AG09309 (cell line): ENCODE data around the gene BCL6B.

Experiments used
- DNase-seq: peaks from one replicate; pipeline ENCODE4 v3.0.0-alpha.2; 2010; ENCODE audit warnings: low read depth
- H3K4me3 ChIP-seq: 2 replicates; pipeline ENCODE4 v1.5.1; 2011; ENCODE audit warnings: mild to moderate bottlenecking, low read depth, low read length, moderate library complexity; ENCODE audit not compliant: control insufficient read depth
- CTCF ChIP-seq: IDR thresholded peaks from 2 replicates; pipeline ENCODE4 v1.5.1; 2011; ENCODE audit warnings: mild to moderate bottlenecking, low read depth, low read length, inconsistent platforms; ENCODE audit not compliant: insufficient read depth, control insufficient read depth; ENCODE audit errors: missing control alignments

The BCL6B gene

DNA sequence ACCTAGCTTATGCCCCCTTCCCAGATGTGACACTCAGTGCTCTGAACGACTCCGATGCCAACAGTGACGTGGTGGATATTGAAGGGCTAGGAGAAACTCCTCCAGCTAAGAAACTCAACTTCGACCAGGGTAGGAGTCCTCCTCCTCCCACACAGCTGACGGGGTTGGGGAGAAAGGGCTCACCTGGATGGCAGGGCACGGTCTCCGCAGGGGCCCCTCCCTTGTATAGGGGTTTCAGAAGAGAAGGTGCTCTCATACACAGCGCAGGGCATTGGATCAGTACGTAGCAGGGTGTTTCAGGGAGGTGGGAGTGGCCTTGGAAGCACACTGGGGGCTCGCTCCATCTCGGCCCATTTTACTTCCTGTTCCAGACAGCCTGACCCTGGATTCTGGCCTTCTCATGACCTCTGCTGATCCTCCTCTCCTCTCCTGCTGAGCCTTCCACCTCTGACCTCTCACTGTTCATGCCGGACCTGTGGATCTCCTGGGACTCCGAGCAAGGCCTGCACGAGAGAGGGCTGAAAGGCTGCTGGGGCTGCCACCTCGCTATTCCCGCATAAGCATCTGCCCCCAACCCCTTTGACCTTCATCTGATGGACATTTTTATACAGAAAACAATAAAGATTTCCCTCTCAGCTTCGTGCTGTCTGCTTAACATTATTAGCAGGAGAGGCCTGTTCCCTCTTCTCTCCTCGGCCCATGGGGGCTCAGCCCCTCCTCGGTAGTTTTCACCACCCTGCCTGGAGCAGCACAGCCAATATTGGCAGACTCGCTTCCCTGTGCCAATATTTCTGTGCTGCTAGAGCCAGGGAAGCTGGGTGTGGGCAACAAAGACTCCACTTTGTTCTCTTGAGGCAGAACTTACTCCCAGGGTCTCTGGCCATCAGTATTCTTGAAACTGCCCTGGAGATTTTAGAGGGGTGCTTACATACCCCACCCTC is 5.7 kb upstream of the BCL6B start:
- no peak for TF ChIP-seq CTCF
- no peak for DNase-seq
- no peak overlapping the region for H3K4me3 ChIP-seq

DNA sequence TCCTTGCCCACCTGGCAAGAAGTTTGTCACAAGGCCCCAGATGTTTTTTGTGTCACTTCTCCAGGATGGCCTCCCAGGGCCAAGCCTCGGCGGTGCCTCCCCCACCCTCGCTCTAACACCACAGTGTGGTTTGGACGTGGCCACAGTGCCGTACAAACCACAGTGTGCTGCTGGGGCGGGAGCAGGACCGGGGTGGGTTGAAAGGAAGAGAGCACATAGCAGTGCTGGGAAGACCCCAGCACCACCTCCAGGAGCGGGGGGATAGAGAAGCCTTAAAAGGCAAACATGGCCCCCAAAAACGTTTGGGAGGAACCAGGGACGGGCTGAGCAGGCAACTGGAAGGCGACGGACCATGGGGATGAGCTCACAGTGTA is 5.0 kb upstream of the BCL6B start:
- no peak for DNase-seq
- no peak for TF ChIP-seq CTCF
- H3K4me3 ChIP-seq, result no peak overlapping the region

DNA sequence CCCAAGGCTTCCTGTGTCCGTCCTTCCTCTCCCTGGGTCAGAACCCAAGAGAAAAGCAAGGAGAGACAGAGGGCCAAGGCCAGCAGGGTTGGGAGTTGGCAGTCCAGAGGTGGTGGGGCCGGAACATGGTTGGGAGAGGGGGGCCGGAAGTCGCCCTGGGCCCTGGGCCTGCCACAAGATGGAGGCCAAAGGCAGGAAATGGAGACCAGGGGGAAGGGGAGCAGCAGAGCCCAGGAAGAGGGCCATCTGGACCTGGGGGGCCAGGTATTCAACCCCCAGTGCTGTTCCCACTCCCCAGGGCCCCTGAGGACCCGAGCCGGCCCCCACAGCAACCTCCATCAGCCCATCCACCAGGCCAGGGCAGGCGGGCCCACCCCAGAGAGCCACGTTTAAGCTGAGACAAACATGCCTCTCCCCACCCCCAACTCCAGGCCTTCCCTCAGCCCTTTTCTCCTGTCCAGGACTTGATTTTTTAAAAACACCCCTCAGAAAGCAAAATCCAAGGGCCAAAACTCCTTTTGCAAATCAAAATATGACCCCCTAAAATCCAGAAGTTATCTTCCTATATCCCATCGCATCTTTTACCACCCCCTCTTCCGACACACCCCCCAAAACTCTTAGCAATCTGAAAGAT is 4.4 kb upstream of the BCL6B start:
- TF ChIP-seq CTCF, result no peak
- H3K4me3 ChIP-seq, result no peak overlapping the region; the same call in 1 of the 2 replicates
- no peak for DNase-seq

- H3K4me3 ChIP-seq, result peak overlapping the region; percentile 52
- no peak for DNase-seq
- no peak for TF ChIP-seq CTCF
These were observed 3.5 kb upstream of the BCL6B start for GRCh38 chr17:7019367-7019766.

GRCh38 chr17:7019839-7020519 is 2.9 kb upstream of the BCL6B start:
- DNase-seq, result no peak
- no peak for TF ChIP-seq CTCF
- peak overlapping the region; percentile 52 for H3K4me3 ChIP-seq

GRCh38 chr17:7020894-7021664 is 1.8 kb upstream of the BCL6B start:
- no peak for DNase-seq
- no peak for TF ChIP-seq CTCF
- no peak overlapping the region for H3K4me3 ChIP-seq
